IPS-15b (cell line): ENCODE data around the gene RDH13.
A peak's percentile ranks its signal among the peaks of the same experiment; 100 is the strongest.
"Not testable (repeated sequence)": the region's sequence is repeated elsewhere in the genome, so short reads cannot be mapped to it uniquely, and the experiment has no call there.

Experiments
- H3K27me3 ChIP-seq: one replicate; pipeline ENCODE4 v1.6.1; 2013; ENCODE audit warnings: low read length; ENCODE audit not compliant: control insufficient read depth, insufficient read depth
- H3K36me3 ChIP-seq: one replicate; pipeline ENCODE4 v1.6.1; 2013; ENCODE audit warnings: low read length; ENCODE audit not compliant: control insufficient read depth, insufficient read depth
- H3K4me1 ChIP-seq: one replicate; pipeline ENCODE4 v1.6.1; 2013; ENCODE audit warnings: mild to moderate bottlenecking, low read length; ENCODE audit not compliant: control insufficient read depth, insufficient read depth
- H3K4me3 ChIP-seq: one replicate; pipeline ENCODE4 v1.5.1; 2013; ENCODE audit warnings: low read depth, low read length
- H3K9ac ChIP-seq: one replicate; pipeline ENCODE4 v1.6.1; 2013; ENCODE audit warnings: low read depth, mild to moderate bottlenecking, low read length
- H3K9me3 ChIP-seq: one replicate; pipeline ENCODE4 v1.6.1; 2013; ENCODE audit warnings: mild to moderate bottlenecking, low read length; ENCODE audit not compliant: control insufficient read depth, insufficient read depth

The RDH13 gene

GRCh38 chr19:55032976-55033643 lies 29.8 kb downstream of the RDH13 start:
- H3K4me3 ChIP-seq, H3K27me3 ChIP-seq, H3K9ac ChIP-seq, H3K4me1 ChIP-seq, H3K9me3 ChIP-seq, H3K36me3 ChIP-seq: not testable (repeated sequence)

- Histone ChIP-seq H3K4me1 (no peaks in the 10 kb centered on the region), H3K4me3 (no peak overlapping the region), H3K9ac (peak overlapping the region; percentile 54), H3K27me3 (no peaks in the 10 kb centered on the region), H3K36me3 (peaks cover 6% of the 10 kb centered on the region), H3K9me3 (no peaks in the 10 kb centered on the region)
Observed at GRCh38 chr19:55032170-55032800, 30.7 kb downstream of the RDH13 start.

- H3K9ac ChIP-seq: no peak overlapping the region
- no peaks in the 10 kb centered on the region for H3K9me3 ChIP-seq
- H3K36me3 ChIP-seq: peaks cover 6% of the 10 kb centered on the region
- no peaks in the 10 kb centered on the region for H3K27me3 ChIP-seq
- H3K4me1 ChIP-seq: no peaks in the 10 kb centered on the region
- H3K4me3 ChIP-seq: no peak overlapping the region
Observed at GRCh38 chr19:55031178-55031577, 31.8 kb downstream of the RDH13 start.

GRCh38 chr19:55028757-55029156 lies 34.2 kb downstream of the RDH13 start:
- Histone ChIP-seq H3K36me3 (peaks cover 9% of the 10 kb centered on the region), H3K9ac (no peak overlapping the region), H3K27me3 (no peaks in the 10 kb centered on the region), H3K4me1 (no peaks in the 10 kb centered on the region), H3K4me3 (no peak overlapping the region), H3K9me3 (no peaks in the 10 kb centered on the region)

GRCh38 chr19:55027472-55028337 lies 35.2 kb downstream of the RDH13 start:
- Histone ChIP-seq H3K9me3 (no peaks in the 10 kb centered on the region), H3K4me3 (no peak overlapping the region), H3K27me3 (no peaks in the 10 kb centered on the region), H3K9ac (no peak overlapping the region), H3K4me1 (no peaks in the 10 kb centered on the region), H3K36me3 (peaks cover 9% of the 10 kb centered on the region)

GRCh38 chr19:55027140-55027471 lies 35.8 kb downstream of the RDH13 start:
- H3K9me3 ChIP-seq, H3K9ac ChIP-seq, H3K36me3 ChIP-seq, H3K4me1 ChIP-seq, H3K4me3 ChIP-seq, H3K27me3 ChIP-seq: not testable (repeated sequence)

GRCh38 chr19:55024111-55024510 lies 38.8 kb downstream of the RDH13 start:
- H3K36me3 ChIP-seq: peaks cover 5% of the 10 kb centered on the region
- H3K27me3 ChIP-seq: no peaks in the 10 kb centered on the region
- no peaks in the 10 kb centered on the region for H3K9me3 ChIP-seq
- H3K4me3 ChIP-seq: no peak overlapping the region
- H3K4me1 ChIP-seq: no peaks in the 10 kb centered on the region
- no peak overlapping the region for H3K9ac ChIP-seq

GRCh38 chr19:55020351-55020750 lies 42.6 kb downstream of the RDH13 start:
- not testable (repeated sequence) for H3K4me3 ChIP-seq, H3K9me3 ChIP-seq, H3K4me1 ChIP-seq, H3K27me3 ChIP-seq, H3K9ac ChIP-seq
- peaks cover 15% of the 10 kb centered on the region for H3K36me3 ChIP-seq

GRCh38 chr19:55018633-55019032 lies 44.3 kb downstream of the RDH13 start:
- no peak overlapping the region for H3K4me3 ChIP-seq
- no peaks in the 10 kb centered on the region for H3K9me3 ChIP-seq
- H3K36me3 ChIP-seq: peaks cover 20% of the 10 kb centered on the region
- H3K9ac ChIP-seq: no peak overlapping the region
- no peaks in the 10 kb centered on the region for H3K4me1 ChIP-seq
- no peaks in the 10 kb centered on the region for H3K27me3 ChIP-seq

GRCh38 chr19:55018216-55018615 lies 44.7 kb downstream of the RDH13 start:
- Histone ChIP-seq H3K9me3 (no peaks in the 10 kb centered on the region), H3K27me3 (no peaks in the 10 kb centered on the region), H3K4me1 (no peaks in the 10 kb centered on the region), H3K9ac (no peak overlapping the region), H3K4me3 (no peak overlapping the region), H3K36me3 (peaks cover 20% of the 10 kb centered on the region)

GRCh38 chr19:55016017-55016416 lies 46.9 kb downstream of the RDH13 start:
- no peak overlapping the region for H3K4me3 ChIP-seq

GRCh38 chr19:55015126-55015525 lies 47.8 kb downstream of the RDH13 start:
- Histone ChIP-seq H3K9ac (no peak overlapping the region), H3K4me3 (no peak overlapping the region), H3K27me3 (no peaks in the 10 kb centered on the region), H3K9me3 (no peaks in the 10 kb centered on the region), H3K4me1 (peaks cover 3% of the 10 kb centered on the region), H3K36me3 (peaks cover 20% of the 10 kb centered on the region)

More at GRCh38 chr19:55016017-55016416, 46.9 kb downstream of the RDH13 start:
- Histone ChIP-seq H3K9ac (no peak overlapping the region), H3K4me1 (peaks cover 3% of the 10 kb centered on the region), H3K9me3 (no peaks in the 10 kb centered on the region), H3K36me3 (peaks cover 20% of the 10 kb centered on the region), H3K27me3 (no peaks in the 10 kb centered on the region)
